WERI-Rb-1 (cell line): ENCODE results near the gene SEC23IP.

Source experiments
- DNase-seq: peaks from one replicate; pipeline ENCODE4 v3.0.0-alpha.2; 2020
- H3K27ac ChIP-seq: fragments of 250-450 bp; sonication (Bioruptor Pico); 2 replicates; pipeline ENCODE4 v1.5.1; 2020; ENCODE audit warnings: mild to moderate bottlenecking, moderate library complexity
- H3K27me3 ChIP-seq: fragments of 250-450 bp; sonication (Bioruptor Pico); 2 replicates; pipeline ENCODE4 v1.5.1; 2021; ENCODE audit warnings: mild to moderate bottlenecking, low read depth, moderate library complexity; ENCODE audit not compliant: insufficient read depth, severe bottlenecking
- H3K36me3 ChIP-seq: fragments of 250-450 bp; sonication (Bioruptor Pico); 2 replicates; pipeline ENCODE4 v1.5.1; 2020; ENCODE audit warnings: mild to moderate bottlenecking, moderate library complexity
- H3K4me3 ChIP-seq: 2 replicates; pipeline ENCODE4 v1.5.1; 2011; ENCODE audit warnings: low read depth, mild to moderate bottlenecking, control low read depth, low read length
- H3K9me3 ChIP-seq: fragments of 250-450 bp; sonication (Bioruptor Pico); 2 replicates; pipeline ENCODE4 v1.5.1; 2021; ENCODE audit warnings: mild to moderate bottlenecking, moderate library complexity; ENCODE audit not compliant: severe bottlenecking
- TF ChIP-seq, protein P1 (sequence below): IDR thresholded peaks from 2 replicates; pipeline ENCODE4 v1.5.1; 2011; ENCODE audit warnings: low read depth, mild to moderate bottlenecking, control low read depth, inconsistent platforms, low read length

SEC23IP gene

GRCh38 chr10:119919826-119920225, 27.3 kb downstream of the SEC23IP start:
- Histone ChIP-seq H3K4me3 (no peak overlapping the region), H3K36me3 (peaks cover 71% of the 10 kb centered on the region)

GRCh38 chr10:119928411-119928810, 35.9 kb downstream of the SEC23IP start:
- H3K9me3 ChIP-seq = no peaks in the 10 kb centered on the region
- no peak overlapping the region for H3K4me3 ChIP-seq
- no peak overlapping the region for H3K27ac ChIP-seq
- no peak for DNase-seq
- H3K36me3 ChIP-seq = peaks cover 68% of the 10 kb centered on the region
- TF ChIP-seq, protein P1, sequence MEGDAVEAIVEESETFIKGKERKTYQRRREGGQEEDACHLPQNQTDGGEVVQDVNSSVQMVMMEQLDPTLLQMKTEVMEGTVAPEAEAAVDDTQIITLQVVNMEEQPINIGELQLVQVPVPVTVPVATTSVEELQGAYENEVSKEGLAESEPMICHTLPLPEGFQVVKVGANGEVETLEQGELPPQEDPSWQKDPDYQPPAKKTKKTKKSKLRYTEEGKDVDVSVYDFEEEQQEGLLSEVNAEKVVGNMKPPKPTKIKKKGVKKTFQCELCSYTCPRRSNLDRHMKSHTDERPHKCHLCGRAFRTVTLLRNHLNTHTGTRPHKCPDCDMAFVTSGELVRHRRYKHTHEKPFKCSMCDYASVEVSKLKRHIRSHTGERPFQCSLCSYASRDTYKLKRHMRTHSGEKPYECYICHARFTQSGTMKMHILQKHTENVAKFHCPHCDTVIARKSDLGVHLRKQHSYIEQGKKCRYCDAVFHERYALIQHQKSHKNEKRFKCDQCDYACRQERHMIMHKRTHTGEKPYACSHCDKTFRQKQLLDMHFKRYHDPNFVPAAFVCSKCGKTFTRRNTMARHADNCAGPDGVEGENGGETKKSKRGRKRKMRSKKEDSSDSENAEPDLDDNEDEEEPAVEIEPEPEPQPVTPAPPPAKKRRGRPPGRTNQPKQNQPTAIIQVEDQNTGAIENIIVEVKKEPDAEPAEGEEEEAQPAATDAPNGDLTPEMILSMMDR = no peak
- no peaks in the 10 kb centered on the region for H3K27me3 ChIP-seq

More at GRCh38 chr10:119919826-119920225, 27.3 kb downstream of the SEC23IP start:
- H3K9me3 ChIP-seq = no peaks in the 10 kb centered on the region
- H3K27ac ChIP-seq = no peak overlapping the region
- H3K27me3 ChIP-seq = no peaks in the 10 kb centered on the region
- no peak for DNase-seq
- TF ChIP-seq, protein P1 = no peak

DNA sequence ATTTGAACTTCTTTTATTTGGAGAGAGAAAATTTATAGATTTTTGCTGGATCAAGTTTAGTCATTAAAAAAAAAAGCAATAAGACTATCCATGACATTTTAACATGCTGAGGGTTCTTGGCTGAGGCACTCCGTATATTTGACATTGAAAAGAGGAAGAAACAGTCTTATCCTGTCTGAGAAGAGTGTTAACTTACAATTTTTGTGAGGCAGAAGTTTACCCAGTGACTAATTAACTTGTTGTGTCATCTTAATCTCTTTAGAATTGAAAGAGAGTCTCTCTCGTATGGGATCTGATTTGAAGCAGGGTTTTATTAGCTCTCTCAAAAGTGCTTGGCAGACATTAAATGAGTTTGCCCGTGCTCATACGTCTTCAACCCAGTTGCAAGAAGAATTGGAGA, 39.3 kb downstream of the SEC23IP start:
- no peak overlapping the region for H3K4me3 ChIP-seq
- no peaks in the 10 kb centered on the region for H3K9me3 ChIP-seq
- no peak overlapping the region for H3K27ac ChIP-seq
- no peak for DNase-seq
- no peaks in the 10 kb centered on the region for H3K27me3 ChIP-seq
- TF ChIP-seq, protein P1 = no peak
- peaks cover 72% of the 10 kb centered on the region for H3K36me3 ChIP-seq

GRCh38 chr10:119932631-119933030, 40.1 kb downstream of the SEC23IP start:
- no peaks in the 10 kb centered on the region for H3K9me3 ChIP-seq
- no peak overlapping the region for H3K4me3 ChIP-seq
- peaks cover 65% of the 10 kb centered on the region for H3K36me3 ChIP-seq
- TF ChIP-seq, protein P1 = no peak
- no peak overlapping the region for H3K27ac ChIP-seq
- no peak for DNase-seq
- H3K27me3 ChIP-seq = no peaks in the 10 kb centered on the region

GRCh38 chr10:119933179-119933578, 40.6 kb downstream of the SEC23IP start:
- TF ChIP-seq, protein P1 = 0 out of 2 replicates have a peak, but pooled peaks have one; percentile 23
- Histone ChIP-seq H3K36me3 (peaks cover 62% of the 10 kb centered on the region), H3K9me3 (no peaks in the 10 kb centered on the region), H3K4me3 (no peak overlapping the region), H3K27ac (no peak overlapping the region), H3K27me3 (no peaks in the 10 kb centered on the region)
- DNase-seq = peak; percentile 10

DNA sequence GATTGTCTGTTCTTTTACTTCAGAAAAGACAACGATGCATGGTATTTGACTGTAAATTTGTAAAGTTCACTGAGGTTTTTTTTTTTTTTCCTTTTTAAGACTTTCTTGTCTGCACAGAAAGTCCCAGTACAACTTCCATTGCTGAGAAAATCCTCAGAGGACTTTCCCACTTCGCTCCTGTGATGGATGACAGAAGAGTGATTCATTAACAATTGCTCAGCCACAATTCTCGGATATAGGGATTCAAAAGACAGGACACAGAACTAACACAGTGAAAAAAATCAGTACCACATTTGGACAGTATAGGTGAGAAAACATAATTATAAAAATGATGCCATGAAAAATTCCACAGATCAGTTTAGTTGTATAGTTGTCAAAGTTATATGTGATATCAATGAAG, 48.0 kb downstream of the SEC23IP start:
- Histone ChIP-seq H3K9me3 (no peaks in the 10 kb centered on the region), H3K36me3 (peaks cover 22% of the 10 kb centered on the region), H3K27me3 (no peaks in the 10 kb centered on the region), H3K27ac (no peak overlapping the region), H3K4me3 (no peak overlapping the region)
- DNase-seq = no peak
- TF ChIP-seq, protein P1 = no peak
